Aorta (tissue), 5 donors: ENCODE measurements around the gene PRDM12. TPM values are rescaled to one million over a fixed set of nuclear protein-coding genes. Genes with fewer than 3 reads are reported as not detected.

Source experiments
- ATAC-seq: fragments of 200-7000 bp; cut with Tn5 transposase; one replicate; pipeline ENCODE4 v1.9.1; 2022; ENCODE audit warnings: moderate library complexity; ENCODE audit not compliant: low FRiP score
- DNase-seq, 2 donors: peaks; one replicate each; pipeline ENCODE4 v3.0.0-alpha.2; 2020
- H3K27ac ChIP-seq, 2 donors: one replicate each; pipeline ENCODE4 v1.5.1; 2013; ENCODE audit warnings: low read length in 2 of 2, mild to moderate bottlenecking in 2 of 2, moderate library complexity in 2 of 2, control low read depth in 1 of 2, inconsistent platforms in 1 of 2, low read depth in 1 of 2
- H3K27me3 ChIP-seq, 2 donors: one replicate each; pipeline ENCODE4 v1.6.1; 2013; ENCODE audit warnings: control low read depth in 1 of 2, low read length in 1 of 2, mild to moderate bottlenecking in 1 of 2, moderate library complexity in 1 of 2; ENCODE audit not compliant: insufficient read depth in 2 of 2, control insufficient read depth in 1 of 2
- H3K36me3 ChIP-seq, 2 donors: one replicate each; pipeline ENCODE4 v1.6.1; 2013; ENCODE audit warnings: control low read depth in 1 of 2, low read length in 1 of 2, mild to moderate bottlenecking in 1 of 2; ENCODE audit not compliant: insufficient read depth in 2 of 2, control insufficient read depth in 1 of 2
- H3K4me1 ChIP-seq, 2 donors: one replicate each; pipeline ENCODE4 v1.6.1; 2013; ENCODE audit warnings: low read length in 2 of 2, control low read depth in 1 of 2, mild to moderate bottlenecking in 1 of 2, moderate library complexity in 1 of 2; ENCODE audit not compliant: insufficient read depth in 2 of 2, control insufficient read depth in 1 of 2
- H3K4me3 ChIP-seq, 2 donors: one replicate each; pipeline ENCODE4 v1.5.1; 2013; ENCODE audit warnings: low read length in 2 of 2, control low read depth in 1 of 2, mild to moderate bottlenecking in 1 of 2
- H3K9me3 ChIP-seq: one replicate; pipeline ENCODE4 v1.6.1; 2013; ENCODE audit warnings: mild to moderate bottlenecking, low read length; ENCODE audit not compliant: control insufficient read depth
- WGBS, 2 donors: extraction: QIAGEN DNeasy Blood & Tissue Kit; methylation state at CpG; one replicate each; pipeline ENCODE4 v1.1.7; 2013; 5-methylcytosine and 5-hydroxymethylcytosine counted together
- intact Hi-C, 2 donors: fragments of 100-400 bp; cut with DNase I; formaldehyde crosslinking; loops; one replicate each; pipeline versions ENCODE4 v1.14.2 to v1.15.0; 2022
- polyA plus RNA-seq, 2 donors: library from polyadenylated mRNA; stranded (reverse); fragments of 200-250 nt; gene quantifications; one replicate each; pipeline ENCODE4 v1.2.3, GENCODE V29; 2013
- total RNA-seq, 2 donors: library from RNA; stranded (reverse); fragmentation: NEBNext Ultra II Directional; extraction: Animal tissue kit (Norgen Biotek cat#: 25700); gene quantifications; one replicate each; pipeline ENCODE4 v1.2.1, GENCODE V29; 2021
- donor health status: healthy with polysubstance abuse.
- donor health status: Bipolar disorder and iron deficiency.
- donor health status: DM: no; HTN: no; CAD: no.
- donor health status: DM: no; HTN: no; CAD: no.
- donor health status: DM: yes; HTN: yes; CAD: no.

Gene PRDM12
- total and polyA plus RNA-seq, 4 donors: not detected

DNA sequence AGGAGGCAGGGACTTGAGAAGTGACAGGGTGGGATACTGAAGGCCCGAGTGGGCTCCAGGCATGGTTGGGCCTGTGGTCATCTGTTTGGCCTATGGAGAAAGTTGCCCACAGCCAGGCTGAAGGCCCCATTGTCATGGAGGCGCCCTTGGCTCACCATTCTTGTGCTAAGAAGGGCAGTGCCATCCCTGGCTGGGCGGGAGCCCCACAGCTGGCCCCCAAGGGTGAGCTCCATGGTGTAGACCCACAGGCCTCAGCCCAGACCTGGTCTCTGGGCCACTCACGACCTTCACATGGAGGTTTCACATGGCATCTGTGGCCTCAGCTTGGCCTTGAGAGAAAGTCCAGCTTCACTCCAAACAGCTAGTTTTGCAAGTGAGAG lies 34.3 kb upstream of the PRDM12 start:
- Histone ChIP-seq H3K27ac (no peak overlapping the region), H3K9me3 (no peaks in the 10 kb centered on the region), H3K4me3 (no peak overlapping the region), H3K27me3 (no peaks in the 10 kb centered on the region), H3K36me3 (peaks cover 0 to 22% of the 10 kb centered on the region in 2 donors), H3K4me1 (no peaks in the 10 kb centered on the region)
- DNase-seq (peak in 1 of 2 donors; percentile 35), ATAC-seq (no peak)
- intact Hi-C loops: no loop called here
- WGBS, 2 donors: 88 to 93% methylated on average over 4 of the region's 4 CpGs

DNA sequence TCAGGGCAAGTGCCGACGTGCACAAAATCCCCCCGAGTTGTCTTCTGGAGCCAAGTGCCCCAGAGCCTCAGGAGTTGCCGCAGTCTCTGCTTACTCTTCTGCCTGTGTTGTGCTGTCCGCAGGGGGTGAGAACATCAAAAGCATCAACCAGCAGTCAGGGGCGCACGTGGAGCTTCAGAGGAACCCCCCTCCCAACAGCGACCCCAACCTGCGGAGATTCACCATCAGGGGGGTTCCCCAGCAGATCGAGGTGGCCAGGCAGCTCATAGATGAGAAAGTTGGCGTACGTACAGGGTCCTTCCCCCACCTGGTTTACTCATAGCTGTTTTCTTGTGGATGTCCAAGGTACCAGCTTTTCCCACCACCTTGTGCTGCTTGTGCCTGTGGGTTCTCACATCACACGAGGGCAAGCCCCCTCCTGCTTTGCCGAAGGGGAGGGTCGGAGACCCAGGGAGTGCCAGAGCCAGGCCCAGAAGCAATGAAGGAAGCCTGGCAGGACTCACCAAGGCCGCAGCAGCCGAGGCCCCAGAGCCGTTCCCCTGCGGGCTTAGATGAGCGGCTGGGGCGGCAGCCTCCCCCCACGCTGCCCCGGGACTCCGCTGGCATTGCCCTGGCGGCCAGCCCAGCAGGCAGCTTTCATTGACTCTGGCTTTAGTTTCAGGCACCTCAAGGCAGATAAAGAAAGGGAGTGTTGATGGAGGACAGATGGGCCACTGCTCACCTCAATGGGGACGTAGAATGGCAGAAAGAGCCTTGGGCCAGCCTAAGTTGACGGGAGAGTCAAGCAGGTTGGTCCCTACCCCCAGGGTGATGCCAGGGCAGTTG lies 33.7 kb upstream of the PRDM12 start:
- peak in 1 of 2 donors; percentile 25 for DNase-seq
- no peak overlapping the region for H3K4me3 ChIP-seq
- no peak for ATAC-seq
- H3K36me3 ChIP-seq: peaks cover under 1 to 19% of the 10 kb centered on the region in 2 donors
- WGBS, 2 donors: 83 to 85% methylated on average over 27 of the region's 27 CpGs
- H3K27ac ChIP-seq: no peak overlapping the region
- intact Hi-C loops: no loop called here
- H3K27me3 ChIP-seq: no peaks in the 10 kb centered on the region
- no peaks in the 10 kb centered on the region for H3K9me3 ChIP-seq
- no peaks in the 10 kb centered on the region for H3K4me1 ChIP-seq

DNA sequence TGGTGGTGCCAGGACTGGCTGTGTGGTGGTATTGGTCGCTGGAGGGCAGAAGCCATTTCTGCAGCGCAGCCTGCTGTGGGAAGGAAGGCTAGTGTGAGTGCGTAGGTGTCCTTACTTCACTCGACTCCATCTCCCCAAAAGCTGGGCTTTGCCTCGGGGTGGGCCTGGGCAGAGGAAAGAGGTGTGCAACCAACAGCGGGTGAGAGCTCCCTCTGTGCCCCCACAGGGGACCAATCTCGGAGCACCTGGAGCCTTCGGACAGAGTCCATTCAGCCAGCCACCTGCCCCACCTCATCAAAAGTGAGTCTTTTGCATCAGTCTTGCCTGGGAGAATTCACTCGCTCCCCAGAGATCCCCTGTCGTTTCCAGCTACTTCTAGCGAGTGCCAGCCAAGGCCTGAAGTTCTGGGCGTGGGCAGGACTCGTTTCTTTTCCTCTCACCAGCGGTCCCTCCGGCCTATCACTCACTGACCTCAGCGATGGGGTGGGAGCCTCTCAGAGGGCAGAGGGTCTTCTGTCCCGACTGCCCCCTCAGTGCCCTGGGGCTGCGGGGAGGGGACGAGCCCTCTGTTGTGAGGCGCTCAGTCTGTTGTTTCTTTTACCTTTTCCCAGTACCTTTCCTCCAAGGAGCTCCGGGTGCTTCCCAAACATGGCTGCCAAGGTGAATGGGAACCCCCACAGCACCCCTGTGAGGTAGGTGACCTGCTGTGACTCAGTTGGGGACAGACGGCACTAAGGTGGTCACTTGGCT lies 32.9 kb upstream of the PRDM12 start:
- H3K36me3 ChIP-seq: peaks cover 2 to 12% of the 10 kb centered on the region in 2 donors
- no peaks in the 10 kb centered on the region for H3K27me3 ChIP-seq
- H3K4me3 ChIP-seq: no peak overlapping the region
- no peaks in the 10 kb centered on the region for H3K9me3 ChIP-seq
- DNase-seq: no peak
- no peak for ATAC-seq
- 90% methylated on average over 21 to 22 of the region's 22 CpGs for WGBS, 2 donors
- intact Hi-C loops: no loop called here
- H3K27ac ChIP-seq: no peak overlapping the region
- no peaks in the 10 kb centered on the region for H3K4me1 ChIP-seq

DNA sequence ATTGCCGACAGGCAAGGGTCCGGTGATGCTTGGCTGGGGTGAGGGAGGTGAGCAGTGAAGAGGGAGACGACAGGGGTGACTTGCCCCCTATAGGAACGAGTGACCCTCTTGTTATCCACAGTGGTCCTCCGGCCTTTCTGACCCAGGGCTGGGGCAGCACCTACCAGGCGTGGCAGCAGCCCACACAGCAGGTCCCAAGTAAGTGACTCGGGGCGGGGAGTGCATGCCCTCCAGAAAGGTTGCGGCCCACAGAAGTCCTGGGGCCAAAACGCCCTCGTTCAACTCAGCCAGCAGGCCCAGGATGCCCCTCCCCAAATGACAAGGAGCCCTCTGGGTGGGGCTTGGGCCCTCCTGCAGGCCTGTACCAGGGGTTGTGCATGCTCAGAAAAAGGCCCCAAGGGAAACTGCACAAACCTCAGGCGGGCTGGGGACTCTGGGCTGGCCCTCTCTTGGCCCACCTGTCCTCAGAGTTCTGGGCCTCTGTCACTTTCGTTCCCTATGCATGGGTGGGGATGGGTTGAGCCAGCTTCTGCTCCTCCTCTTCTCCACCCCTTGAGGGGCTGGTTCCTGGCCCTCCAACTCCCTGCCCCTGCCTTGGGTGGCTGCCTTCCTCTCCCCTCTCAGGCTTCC lies 32.2 kb upstream of the PRDM12 start:
- H3K27ac ChIP-seq: no peak overlapping the region
- H3K4me3 ChIP-seq: no peak overlapping the region
- no peaks in the 10 kb centered on the region for H3K4me1 ChIP-seq
- no peaks in the 10 kb centered on the region for H3K27me3 ChIP-seq
- 83 to 86% methylated on average over 13 of the region's 13 CpGs for WGBS, 2 donors
- intact Hi-C loops: no loop called here
- no peaks in the 10 kb centered on the region for H3K9me3 ChIP-seq
- peak in 1 of 2 donors; percentile 8 for DNase-seq
- no peak for ATAC-seq
- peaks cover 2 to 14% of the 10 kb centered on the region in 2 donors for H3K36me3 ChIP-seq

DNA sequence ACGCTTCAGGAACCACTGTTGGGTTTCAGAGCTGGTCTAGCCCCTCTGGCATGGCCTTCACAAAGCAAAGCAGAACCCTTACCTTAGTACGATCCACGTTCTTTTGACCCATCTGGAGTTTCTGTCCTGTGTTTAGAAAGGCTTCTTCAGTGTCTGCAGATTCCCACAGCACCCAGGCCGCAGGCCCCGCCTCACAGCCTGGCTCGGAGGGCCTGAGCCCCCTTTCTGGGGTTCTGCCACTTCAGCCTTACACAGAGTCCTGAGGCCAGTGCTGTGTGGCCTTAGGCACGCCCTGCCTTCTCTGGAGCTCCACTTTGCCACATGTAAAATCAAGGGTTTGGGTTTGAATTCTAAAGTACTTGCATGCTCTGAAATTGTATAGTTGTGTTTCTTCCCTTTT lies 31.6 kb upstream of the PRDM12 start:
- peaks cover 2 to 14% of the 10 kb centered on the region in 2 donors for H3K36me3 ChIP-seq
- DNase-seq: peak in 1 of 2 donors; percentile 12
- intact Hi-C loops: no loop called here

GRCh38 chr9:130633336-130634190 lies 30.8 kb upstream of the PRDM12 start:
- Histone ChIP-seq H3K4me1 (no peaks in the 10 kb centered on the region), H3K9me3 (no peaks in the 10 kb centered on the region), H3K27ac (no peak overlapping the region), H3K27me3 (no peaks in the 10 kb centered on the region), H3K4me3 (no peak overlapping the region), H3K36me3 (peaks cover 2 to 17% of the 10 kb centered on the region in 2 donors)
- intact Hi-C loops: no loop called here
- peak in 1 of 2 donors; percentile 42 for DNase-seq
- ATAC-seq: no peak
- WGBS, 2 donors: 92 to 93% methylated on average over 25 of the region's 25 CpGs

More for the DNA sequence above, 31.6 kb upstream of the PRDM12 start:
- WGBS, 2 donors: 92 to 97% methylated on average over 7 of the region's 7 CpGs
- no peak for ATAC-seq
- no peaks in the 10 kb centered on the region for H3K4me1 ChIP-seq
- no peaks in the 10 kb centered on the region for H3K9me3 ChIP-seq
- no peak overlapping the region for H3K4me3 ChIP-seq
- H3K27me3 ChIP-seq: no peaks in the 10 kb centered on the region
- H3K27ac ChIP-seq: no peak overlapping the region

- intact Hi-C loops: no loop called here
- Histone ChIP-seq H3K36me3 (peaks cover 2 to 19% of the 10 kb centered on the region in 2 donors), H3K27ac (no peak overlapping the region), H3K27me3 (no peaks in the 10 kb centered on the region), H3K4me3 (no peak overlapping the region), H3K9me3 (no peaks in the 10 kb centered on the region), H3K4me1 (no peaks in the 10 kb centered on the region)
- WGBS, 2 donors: 87 to 91% methylated on average over 13 to 14 of the region's 14 CpGs
- no peak for ATAC-seq
- DNase-seq: peak in 1 of 2 donors; percentile 42
Measured at GRCh38 chr9:130634191-130634768, 30.1 kb upstream of the PRDM12 start.

DNA sequence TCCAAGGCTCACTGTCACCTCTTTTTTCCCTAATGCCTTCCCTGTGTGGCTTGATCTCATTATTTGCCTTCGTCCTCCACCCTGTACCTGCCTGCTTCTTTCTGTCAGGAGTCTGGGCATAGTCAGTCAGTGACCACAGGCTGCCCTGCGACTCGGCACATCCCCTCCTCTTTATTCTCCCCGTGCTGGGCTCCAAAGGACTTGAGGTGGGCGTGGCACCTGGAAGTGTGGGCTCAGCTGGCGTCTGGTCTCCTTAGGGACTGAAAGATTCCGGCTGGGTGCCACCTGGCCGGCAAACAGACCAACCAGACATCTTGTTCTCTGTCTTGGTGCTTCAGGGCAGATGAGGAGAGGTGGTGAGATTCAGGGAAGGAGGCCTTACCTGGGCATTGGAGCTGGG lies 29.6 kb upstream of the PRDM12 start:
- no peaks in the 10 kb centered on the region for H3K9me3 ChIP-seq
- H3K27me3 ChIP-seq: no peaks in the 10 kb centered on the region
- peaks cover 2 to 19% of the 10 kb centered on the region in 2 donors for H3K36me3 ChIP-seq
- peak in 1 of 2 donors; percentile 39 for DNase-seq
- 82 to 89% methylated on average over 8 of the region's 8 CpGs for WGBS, 2 donors
- ATAC-seq: no peak
- intact Hi-C loops: no loop called here
- no peaks in the 10 kb centered on the region for H3K4me1 ChIP-seq
- H3K4me3 ChIP-seq: no peak overlapping the region
- H3K27ac ChIP-seq: no peak overlapping the region
